CD4-positive, alpha-beta T cell treated with Interleukin-10 for 1 hour (primary cell): ENCODE results near the gene NKAPL.

ENCODE experiments used
- DNase-seq: peaks from one replicate; pipeline ENCODE4 v3.0.0-alpha.2; 2020

NKAPL gene

GRCh38 chr6:28258877-28259777 is at the start of gene NKAPL:
TSS of gene NKAPL (plus strand) at chr6:28259297. CDS start at chr6:28259372, 75 bp downstream.
- peak; percentile 57 for DNase-seq

- DNase-seq: no peak
Measured at GRCh38 chr6:28209753-28210535, 49.2 kb upstream of the NKAPL start.

GRCh38 chr6:28211840-28212509 is 47.1 kb upstream of the NKAPL start:
- DNase-seq: no peak

- peak; percentile 14 for DNase-seq
Measured at GRCh38 chr6:28212510-28213212, 46.4 kb upstream of the NKAPL start.

GRCh38 chr6:28213213-28213523 is 45.9 kb upstream of the NKAPL start:
- DNase-seq: no peak

- no peak for DNase-seq
Measured at GRCh38 chr6:28215425-28215824, 43.7 kb upstream of the NKAPL start.

GRCh38 chr6:28217890-28218289 is 41.2 kb upstream of the NKAPL start:
- no peak for DNase-seq

- DNase-seq: peak; percentile 27
Measured at GRCh38 chr6:28218312-28219248, 40.5 kb upstream of the NKAPL start.

GRCh38 chr6:28220257-28221133 is 38.6 kb upstream of the NKAPL start:
- no peak for DNase-seq

GRCh38 chr6:28224131-28225055 is 34.7 kb upstream of the NKAPL start:
- no peak for DNase-seq

- DNase-seq: peak; percentile 58
Measured at GRCh38 chr6:28225056-28225834, 33.9 kb upstream of the NKAPL start, which contains the start of gene ZSCAN9. TSS of gene ZSCAN9 (plus strand) at chr6:28225275. CDS start at chr6:28227085, 1,810 bp downstream.

GRCh38 chr6:28226460-28226859 is 32.6 kb upstream of the NKAPL start:
- DNase-seq: no peak

- no peak for DNase-seq
Measured at GRCh38 chr6:28232785-28233184, 26.3 kb upstream of the NKAPL start.

GRCh38 chr6:28235912-28236452 is 23.1 kb upstream of the NKAPL start:
- DNase-seq: no peak

- no peak for DNase-seq
Measured at GRCh38 chr6:28239636-28240035, 19.5 kb upstream of the NKAPL start.

GRCh38 chr6:28240471-28240870 is 18.6 kb upstream of the NKAPL start:
- no peak for DNase-seq

GRCh38 chr6:28243946-28244345 is 15.2 kb upstream of the NKAPL start:
- no peak for DNase-seq
